GM19452 (cell line): Measurements from ENCODE around the gene CAMKMT.
"Not testable (repeated sequence)": the region's sequence is repeated elsewhere in the genome, so short reads cannot be mapped to it uniquely, and the experiment has no call there.

ENCODE experiments used
- ATAC-seq: cut with Tn5 transposase; IDR thresholded peaks from one replicate; pipeline ENCODE4 v1.9.1; 2021; ENCODE audit not compliant: unreplicated experiment

The CAMKMT gene

GRCh38 chr2:44580875-44581515, 219.2 kb downstream of the CAMKMT start:
- no peak for ATAC-seq

GRCh38 chr2:44582363-44583008, 220.7 kb downstream of the CAMKMT start:
- no peak for ATAC-seq

DNA sequence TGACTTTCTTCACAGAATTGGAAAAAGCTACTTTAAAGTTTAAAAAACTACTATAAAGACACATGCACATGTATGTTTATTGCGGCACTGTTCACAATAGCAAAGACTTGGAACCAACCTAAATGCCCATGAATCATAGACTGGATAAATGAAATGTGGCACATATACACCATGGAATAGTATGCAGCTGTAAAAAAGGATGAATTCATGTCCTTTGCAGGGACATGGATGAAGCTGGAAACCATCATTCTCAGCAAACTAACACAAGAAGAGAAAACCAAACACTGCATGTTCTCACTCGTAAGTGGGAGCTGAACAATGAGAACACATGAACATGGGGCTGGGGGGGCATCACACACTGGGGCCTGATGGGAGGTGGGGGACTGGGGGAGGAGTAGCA, 233.9 kb downstream of the CAMKMT start:
- not testable (repeated sequence) for ATAC-seq

- peak; percentile 72 for ATAC-seq
These were observed 235.0 kb downstream of the CAMKMT start for GRCh38 chr2:44596537-44597320.

DNA sequence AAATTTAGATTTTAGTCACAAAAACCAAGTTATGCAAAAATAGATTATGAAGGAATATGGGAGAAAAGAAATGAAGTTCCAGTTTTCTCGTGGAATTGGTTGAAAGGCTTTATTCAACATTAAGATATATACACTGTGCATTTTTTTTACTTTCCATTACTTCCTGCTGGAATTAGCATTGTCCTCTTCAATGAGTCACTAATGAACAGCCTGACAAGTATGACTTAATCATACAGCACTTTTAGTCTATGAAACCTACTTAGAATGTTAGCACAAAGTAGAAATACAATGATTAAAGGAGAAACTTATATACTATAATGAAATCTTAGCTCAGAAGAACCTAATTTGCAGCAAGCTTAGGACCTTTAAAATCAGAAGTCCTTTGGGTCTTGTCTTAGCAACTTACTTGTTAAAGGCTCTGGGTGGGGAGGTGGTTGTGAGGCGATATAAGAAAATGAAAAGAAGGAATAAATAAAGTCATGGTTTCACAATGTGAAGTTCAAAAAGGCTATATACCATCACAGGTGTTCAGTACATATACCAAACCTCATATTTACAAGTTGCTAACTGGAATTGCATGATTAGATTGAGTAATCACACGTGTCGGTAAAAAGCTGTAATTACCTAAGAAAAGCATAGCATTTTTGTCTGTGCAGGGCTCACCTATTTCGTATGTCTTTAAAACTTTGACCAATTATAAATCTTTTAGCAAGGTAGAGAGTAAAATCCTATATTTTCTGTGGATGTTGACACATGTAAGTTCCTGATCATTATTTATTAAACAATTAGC, 236.8 kb downstream of the CAMKMT start:
- ATAC-seq = no peak

- no peak for ATAC-seq
These were observed 237.4 kb downstream of the CAMKMT start for GRCh38 chr2:44599130-44599529.

GRCh38 chr2:44602446-44602845, 240.7 kb downstream of the CAMKMT start:
- ATAC-seq = no peak

DNA sequence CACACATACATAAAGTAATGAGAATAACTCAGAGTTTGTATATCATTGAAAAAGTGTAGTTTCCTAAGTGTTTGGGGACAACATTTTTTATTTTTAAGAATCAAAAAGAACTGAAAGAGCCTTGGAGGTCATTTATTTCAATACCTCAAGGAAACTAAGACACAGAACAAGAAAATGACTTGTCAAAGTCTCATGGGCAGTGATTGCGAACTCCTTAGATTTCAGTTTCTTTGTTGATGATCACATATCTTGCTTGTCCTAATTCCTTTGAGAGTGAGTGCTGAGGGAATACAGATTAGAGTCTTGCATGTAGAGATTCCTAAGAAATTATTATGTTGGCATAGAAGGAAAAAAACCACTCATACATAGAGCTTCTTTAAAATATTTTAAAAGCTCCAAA, 243.8 kb downstream of the CAMKMT start:
- ATAC-seq = no peak

DNA sequence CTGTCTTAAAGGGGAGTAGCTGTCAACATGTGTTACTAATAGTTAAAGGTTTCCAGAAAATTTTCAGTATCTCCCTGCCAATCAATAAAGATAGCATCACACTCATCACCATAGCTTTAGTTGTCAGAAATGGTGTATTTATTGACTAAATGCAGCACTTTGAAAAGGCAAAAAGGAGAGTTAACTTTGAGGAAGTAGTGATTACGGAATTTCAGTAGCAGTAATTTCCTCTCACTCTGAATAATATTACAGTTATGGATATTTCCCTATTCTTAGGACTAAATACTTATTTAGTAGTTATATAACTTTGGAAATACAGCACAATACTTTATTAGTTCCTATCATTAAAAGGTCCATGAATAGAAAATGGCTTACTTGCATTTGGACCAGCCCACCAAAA, 250.5 kb downstream of the CAMKMT start:
- ATAC-seq = no peak

DNA sequence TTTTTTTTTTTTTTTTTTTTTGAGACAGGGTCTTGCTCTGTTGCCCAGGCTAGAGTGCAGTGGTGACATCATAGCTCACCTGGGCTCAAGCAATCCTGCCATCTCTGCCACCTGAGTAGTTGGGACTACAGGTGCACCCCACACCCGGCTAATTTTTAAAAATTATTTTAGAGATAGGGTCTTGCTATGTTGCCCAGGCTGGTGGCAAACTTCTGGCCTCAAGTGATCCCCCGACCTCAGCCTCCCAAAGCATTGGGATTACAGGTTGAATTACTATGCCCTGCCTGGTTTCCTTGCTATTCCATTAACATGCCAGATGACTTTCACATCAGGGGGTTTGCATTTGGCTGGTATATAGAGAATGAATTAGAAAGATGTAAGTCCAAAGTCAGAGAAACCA, 253.2 kb downstream of the CAMKMT start:
- ATAC-seq = no peak

- no peak for ATAC-seq
These were observed 254.3 kb downstream of the CAMKMT start for GRCh38 chr2:44615950-44616518.

- peak; percentile 77 for ATAC-seq
These were observed 255.0 kb downstream of the CAMKMT start for GRCh38 chr2:44616667-44617155.

DNA sequence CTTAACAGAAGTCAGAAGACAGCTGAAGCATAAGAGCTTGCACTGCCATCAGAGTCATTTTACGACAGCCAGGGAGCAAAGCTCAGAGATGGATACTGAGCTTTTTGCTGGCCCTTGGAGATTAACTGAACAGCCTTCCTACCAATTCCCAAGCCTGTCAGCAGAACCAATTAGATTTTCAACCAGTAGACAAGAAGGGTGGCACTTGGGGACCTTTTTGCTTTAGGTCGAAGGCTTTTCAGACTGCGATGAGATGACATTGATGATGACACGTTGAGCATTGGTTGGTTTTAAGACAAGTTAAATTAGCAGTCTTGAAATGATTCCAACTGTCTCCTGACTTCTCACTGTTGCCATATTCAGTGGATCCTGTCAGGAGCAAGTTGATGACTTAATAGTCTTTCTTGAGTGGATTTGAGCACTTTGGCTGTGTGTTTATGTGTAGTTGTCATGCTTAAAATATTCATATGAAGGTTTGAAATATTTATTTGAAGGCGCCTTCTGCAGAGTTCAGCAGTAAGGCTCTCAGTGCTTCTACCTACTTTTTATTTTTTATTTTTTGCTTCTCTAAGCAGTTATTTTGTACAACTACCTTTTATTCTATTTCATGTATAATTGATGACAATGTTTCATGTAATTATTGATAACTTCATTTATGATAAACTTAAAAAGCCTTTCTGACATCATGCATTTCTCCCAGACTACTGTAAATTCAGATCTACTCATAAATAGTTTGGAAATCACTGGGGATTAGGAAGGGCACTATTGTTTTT, 256.7 kb downstream of the CAMKMT start:
- ATAC-seq = no peak

DNA sequence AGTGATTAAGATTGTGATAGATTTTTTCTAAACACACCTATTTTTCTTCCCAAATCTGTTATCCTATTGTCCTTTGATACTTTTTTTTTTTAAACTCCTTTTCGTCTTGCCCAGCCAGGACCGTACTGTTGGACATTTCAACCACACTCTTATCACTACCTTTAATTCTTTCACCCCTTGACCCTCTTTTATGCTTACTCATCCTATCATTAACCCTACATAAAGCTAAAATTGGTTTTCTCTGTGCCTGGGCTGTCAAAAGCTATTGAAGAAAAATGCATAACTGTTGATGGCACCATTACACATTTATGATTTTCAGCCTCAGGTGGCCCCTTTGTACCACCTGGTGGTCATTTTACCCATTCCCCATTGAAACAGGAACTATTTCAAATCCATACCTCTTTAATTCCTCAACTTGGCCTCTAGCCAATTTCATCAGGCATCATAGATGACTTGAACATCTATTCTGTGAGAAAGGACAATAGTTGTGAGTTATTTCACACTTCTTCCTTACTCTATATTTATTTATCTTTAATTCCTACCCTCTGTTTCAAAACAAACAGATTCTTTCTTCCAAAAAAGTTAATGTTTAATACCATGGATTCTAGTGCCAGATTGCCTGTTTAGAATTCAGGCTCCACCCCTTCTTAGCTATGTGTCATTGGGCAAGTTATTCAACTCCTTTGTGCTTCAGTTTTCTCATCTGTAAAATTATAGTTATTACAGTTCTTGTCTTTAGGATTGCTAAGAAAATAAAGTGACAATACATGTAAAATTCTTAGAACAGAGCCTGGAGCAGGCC, 258.6 kb downstream of the CAMKMT start:
- ATAC-seq = no peak

GRCh38 chr2:44623622-44624351, 262.0 kb downstream of the CAMKMT start:
- no peak for ATAC-seq

DNA sequence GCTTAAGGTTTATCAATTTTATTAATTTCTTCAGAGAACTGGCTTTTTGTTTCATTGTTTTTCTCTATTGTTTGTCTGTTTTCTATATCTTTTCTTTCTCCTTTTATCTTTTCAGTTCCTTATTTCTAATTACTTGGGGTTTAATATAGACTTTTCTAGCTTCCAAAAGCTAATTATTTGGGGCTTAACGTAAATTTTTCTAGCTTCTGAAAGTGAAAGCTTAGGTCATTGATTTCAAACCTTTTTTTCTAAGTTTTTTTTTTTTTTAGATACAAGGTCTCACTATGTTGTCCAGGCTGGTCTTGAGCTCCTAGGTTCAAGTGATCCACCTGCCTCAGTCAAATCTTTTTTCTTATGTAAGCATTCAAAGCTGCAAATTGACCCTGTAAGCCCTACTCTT, 266.6 kb downstream of the CAMKMT start:
- no peak for ATAC-seq

GRCh38 chr2:44632931-44633689, 271.4 kb downstream of the CAMKMT start:
- no peak for ATAC-seq

- no peak for ATAC-seq
These were observed 274.0 kb downstream of the CAMKMT start for GRCh38 chr2:44635725-44636124.
